HG03135 (cell line): ENCODE data around the gene PHKB.
"Not testable (repeated sequence)": the region's sequence is repeated elsewhere in the genome, so short reads cannot be mapped to it uniquely, and the experiment has no call there.

Experiments
- ATAC-seq: cut with Tn5 transposase; IDR thresholded peaks from one replicate; pipeline ENCODE4 v1.9.1; 2021; ENCODE audit warnings: mild to moderate bottlenecking, moderate library complexity; ENCODE audit not compliant: unreplicated experiment

Gene PHKB

DNA sequence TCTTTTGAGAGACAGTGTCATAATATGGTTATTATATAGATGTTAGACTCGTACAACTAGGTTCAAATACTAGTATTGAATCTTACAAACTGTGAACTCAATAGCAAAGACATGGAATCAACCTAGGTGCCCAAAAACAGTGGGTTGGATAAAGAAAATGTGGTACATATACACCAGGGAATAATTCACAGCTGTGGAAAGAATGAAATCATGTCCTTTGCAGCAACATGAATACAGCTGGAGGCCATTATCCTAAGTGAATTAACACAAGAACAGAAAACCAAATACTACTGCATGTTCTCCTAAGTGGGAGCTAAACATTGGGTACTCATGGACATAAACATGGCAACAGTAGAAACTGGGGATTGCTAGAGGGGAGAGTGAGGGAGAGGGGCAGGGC, 8.1 kb downstream of the PHKB start:
- no peak for ATAC-seq

DNA sequence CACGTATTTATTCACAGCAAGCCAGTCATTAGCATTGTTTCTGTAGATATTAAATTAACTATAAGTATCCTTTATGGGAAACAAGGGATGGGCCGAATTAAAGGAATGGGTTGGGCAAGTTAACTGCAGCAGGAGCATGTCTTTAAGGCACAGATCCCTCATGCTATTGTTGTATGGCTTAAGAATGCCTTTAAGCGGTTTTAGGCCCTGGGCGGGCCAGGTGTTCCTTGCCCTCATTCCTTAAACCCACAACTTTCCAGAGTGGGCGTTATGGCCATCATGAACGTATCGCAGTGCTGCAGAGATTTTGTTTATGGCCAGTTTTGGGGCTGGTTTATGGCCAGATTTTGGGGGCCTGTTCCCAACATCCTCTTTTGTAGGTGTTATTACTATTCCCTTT, 9.1 kb downstream of the PHKB start:
- ATAC-seq, result no peak

DNA sequence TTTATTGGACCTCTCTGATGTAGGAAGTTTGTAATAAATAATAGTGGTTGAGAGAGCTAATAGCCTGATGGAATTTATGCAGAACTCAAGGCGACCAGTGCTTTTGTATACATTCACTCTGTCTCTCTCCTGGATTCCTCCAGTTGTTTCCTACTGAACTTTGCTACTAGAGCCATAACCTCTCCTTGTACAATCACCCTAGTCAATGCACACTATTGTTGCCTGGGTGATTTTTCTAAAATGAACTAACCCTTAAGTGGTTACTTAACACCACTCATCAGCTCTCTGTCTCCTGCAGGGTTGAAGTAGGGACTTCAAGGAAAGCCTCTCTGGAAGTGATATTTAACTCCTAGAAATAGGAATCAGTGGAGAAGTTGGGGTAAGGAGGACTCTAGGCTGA, 9.7 kb downstream of the PHKB start:
- no peak for ATAC-seq

DNA sequence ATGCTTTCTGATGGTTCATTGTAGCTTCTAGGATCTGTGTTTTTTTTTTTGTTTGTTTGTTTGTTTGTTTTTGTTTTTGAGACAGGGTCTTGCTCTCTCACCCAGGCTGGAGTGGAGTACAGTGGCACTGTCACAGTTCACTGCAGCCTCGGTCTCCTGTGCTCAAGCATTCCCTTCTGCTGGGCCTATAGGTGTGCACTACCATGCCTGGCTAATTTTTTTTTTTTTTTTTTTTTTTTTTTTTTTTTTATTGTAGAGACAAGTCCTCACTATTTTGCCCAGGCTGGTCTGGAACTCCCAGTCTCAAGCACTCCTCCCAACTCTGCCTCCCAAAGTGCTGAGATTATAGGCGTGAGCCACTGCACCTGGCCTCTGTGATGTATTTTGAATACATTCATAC, 11.9 kb downstream of the PHKB start:
- not testable (repeated sequence) for ATAC-seq

DNA sequence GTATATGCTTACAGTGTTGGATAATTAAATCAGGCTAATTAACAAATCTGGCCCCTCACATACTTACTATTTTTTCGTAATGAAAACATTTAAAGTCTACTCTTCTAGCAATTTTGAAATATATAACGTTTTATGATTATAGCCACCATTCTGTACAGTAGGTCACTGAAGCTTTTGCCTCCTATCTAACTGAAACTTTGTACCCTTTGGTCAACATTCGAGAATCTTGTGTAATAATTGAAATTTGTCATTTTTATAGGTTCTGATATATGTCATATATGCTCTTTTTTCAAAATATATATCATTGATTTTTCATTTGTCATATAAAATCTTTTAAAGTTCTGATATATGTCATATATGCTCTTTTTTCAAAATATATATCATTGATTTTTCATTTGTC, 12.7 kb downstream of the PHKB start:
- no peak for ATAC-seq

DNA sequence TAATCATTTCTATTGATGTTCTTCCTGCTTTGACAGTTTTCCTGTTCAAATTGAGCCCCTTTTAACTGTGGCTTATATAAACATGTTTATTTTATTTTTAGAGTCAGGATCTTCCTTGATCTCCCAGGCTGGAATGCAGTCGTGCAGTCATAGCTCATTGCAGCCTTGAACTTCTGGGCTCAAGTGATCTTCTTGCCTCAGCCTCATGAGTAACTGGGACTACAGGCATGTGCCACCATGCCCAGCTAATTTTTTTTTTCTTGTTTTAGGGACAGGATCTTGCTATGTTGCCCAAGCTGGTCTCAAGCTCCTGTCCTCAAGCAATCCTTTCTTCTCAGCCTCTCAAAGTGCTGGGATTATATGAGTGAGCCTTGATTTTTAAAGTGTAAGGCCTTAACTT, 14.7 kb downstream of the PHKB start:
- no peak for ATAC-seq

DNA sequence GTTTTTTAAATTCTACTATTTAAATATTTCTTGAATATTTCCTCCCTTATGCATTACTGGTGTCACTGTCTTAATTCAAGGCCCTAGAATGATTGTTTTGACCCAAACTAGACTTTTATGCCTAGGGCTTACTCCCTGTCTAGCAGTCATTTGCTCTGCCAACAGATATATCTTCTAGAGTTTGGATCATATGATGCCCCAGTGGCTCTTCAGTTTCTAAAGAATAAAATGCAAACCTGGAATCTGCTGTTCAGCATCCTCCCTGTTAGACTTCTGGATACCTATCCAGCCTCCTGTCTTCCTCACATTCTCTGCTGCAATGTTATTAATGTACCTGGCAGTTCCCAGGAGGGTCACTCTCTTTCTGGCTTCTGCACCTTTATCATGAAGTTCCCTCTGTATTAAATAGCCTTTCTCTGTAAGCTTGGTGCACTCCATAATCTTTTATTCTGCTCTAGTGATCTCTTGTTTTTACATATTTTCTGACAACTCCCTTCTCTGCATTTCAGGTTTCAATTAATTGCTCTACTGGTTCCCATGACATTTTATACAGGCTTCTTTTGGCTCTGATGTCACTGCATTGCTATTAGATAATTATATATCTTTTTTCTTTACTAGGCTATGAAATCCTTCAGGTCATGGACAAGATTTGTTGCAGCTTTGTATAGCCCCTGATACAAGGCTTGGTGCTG, 15.7 kb downstream of the PHKB start:
- ATAC-seq, result no peak

DNA sequence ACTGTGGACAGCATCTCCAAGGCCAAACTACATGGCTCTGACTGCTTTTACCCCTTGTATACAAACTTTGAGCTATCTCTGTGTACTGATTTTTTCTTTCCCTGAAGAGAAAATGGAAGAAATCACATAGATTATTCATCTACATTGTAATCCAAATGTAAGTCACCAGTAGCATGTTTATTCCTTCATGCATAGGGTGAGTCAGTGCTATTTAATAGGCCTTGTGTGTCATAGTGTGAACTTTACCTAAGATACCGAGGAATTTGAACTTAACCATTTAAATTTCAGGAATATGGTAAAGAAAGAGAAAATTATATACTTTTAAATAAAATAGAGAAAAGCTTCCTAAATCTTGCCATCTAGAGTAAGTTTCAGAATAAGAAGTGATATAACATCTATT, 16.5 kb downstream of the PHKB start:
- no peak for ATAC-seq

DNA sequence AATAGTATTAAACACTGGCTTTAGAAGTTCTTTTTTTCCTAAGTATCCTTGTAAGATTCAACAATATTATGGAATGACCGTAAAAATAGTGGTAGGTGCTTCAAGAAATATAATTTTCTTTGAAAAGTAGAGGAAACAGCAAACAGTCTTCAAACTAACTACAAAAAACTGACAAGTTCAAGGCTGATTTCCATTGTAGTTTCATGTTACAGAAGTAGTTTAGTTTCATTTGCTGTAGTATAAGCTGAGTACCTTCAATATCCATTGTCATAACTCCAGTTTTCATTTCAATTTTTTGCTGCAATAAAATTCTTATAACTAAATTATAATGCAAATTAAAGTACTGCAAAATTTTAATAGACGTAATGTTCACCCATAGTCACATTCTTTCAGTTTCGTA, 19.3 kb downstream of the PHKB start:
- ATAC-seq, result no peak

DNA sequence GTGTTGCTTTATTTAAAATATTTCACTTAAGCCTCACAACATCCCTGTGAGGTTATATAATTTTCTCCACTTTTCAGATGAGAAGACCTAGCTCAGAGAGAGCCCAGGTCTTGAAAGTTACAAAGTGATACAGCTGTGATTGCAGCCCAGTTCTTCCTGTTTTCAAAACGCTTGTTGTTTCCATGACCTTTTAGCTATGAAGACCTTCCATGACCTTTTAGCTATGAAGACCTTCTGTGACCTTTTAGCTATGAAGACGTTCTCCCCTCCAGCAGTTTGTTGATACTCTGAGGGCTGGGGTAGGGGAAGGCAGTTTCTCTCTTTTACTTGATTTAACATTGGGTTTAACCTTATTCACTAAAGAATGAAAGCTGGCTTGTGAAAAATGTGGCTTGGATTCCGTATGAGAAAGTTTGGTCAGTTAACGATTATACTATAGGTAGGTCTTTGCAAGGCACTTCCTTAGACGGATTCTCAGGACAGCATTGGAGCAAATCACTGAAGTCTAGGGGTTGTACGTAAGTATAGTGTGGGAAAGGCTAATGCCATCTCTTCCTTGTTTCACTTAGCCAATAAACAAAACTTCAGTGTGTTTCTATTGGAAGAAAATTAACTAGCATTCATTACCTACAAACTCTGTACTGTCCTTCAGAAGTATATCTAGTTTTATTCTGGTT, 20.7 kb downstream of the PHKB start:
- ATAC-seq, result no peak

DNA sequence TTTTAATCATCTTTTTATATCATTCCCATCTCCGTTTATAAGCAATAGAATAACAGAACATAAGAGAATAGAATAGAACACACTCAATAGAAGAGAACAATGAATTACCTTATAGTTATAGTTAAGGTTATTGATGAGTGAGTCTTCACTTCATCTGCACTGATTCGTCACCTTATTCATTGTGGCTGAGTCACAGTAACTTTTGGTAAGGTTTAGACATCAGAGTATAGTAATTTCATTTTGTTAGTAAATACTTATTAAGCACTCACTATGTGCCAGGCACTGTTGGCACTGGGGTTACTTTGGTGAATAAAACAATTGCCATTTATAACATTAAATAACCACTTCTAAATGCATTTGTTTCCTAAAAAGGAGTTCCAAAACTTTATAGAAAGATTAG, 22.5 kb downstream of the PHKB start:
- no peak for ATAC-seq

DNA sequence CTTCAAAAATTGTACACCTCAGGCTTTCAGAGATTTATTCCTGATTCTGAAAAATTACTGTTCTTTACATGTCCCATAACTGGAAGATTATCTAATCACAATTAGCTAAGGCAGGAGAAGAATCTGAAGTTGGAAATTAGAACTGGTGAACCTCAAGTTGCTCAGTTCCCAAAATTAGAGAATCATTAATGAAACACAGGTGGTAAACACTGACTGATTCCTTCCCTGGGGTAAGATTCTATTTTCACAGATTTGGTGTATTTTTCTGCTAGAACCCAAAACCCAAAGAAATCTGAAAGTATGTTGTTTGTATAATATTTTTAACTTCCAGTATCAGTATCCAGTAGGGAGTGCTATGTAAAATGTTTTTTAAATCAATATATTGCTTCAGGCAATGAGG, 25.7 kb downstream of the PHKB start:
- no peak for ATAC-seq

DNA sequence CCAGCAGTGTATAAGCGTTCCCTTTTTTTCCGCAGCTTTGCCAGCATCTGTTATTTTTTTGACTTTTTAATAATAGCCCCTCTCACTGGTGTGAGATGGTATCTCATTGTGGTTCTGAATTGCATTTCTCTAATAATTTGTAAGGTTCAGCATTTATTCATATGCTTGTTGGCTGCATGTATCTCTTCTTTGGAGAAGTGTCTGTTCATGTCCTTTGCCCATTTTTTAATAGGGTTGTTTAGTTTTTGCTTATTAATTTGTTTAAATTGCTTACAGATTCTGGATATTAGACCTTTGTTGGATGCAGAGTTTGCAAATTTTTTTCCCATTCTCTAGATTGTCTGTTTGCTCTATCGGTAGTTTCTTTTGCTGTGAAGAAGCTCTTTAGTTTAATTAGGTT, 26.9 kb downstream of the PHKB start:
- ATAC-seq, result no peak

DNA sequence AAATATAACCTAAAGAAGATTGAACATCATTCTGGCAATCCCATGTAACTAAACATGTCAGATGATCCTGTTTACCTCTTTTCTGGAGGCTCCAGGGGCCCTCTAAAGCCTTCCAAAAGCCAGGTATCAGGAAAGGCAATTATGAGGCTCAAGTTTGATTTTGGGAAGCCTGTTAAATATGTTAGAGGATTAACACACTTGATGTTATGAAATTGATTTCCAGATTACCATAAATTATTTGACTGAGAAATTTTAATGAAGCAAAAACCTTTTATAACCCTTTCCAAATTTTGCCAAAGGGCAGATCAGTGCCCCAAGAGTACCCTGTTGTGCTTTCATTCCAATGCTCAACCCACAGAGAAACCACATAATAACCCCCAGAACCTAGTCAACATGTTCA, 29.3 kb downstream of the PHKB start:
- no peak for ATAC-seq

DNA sequence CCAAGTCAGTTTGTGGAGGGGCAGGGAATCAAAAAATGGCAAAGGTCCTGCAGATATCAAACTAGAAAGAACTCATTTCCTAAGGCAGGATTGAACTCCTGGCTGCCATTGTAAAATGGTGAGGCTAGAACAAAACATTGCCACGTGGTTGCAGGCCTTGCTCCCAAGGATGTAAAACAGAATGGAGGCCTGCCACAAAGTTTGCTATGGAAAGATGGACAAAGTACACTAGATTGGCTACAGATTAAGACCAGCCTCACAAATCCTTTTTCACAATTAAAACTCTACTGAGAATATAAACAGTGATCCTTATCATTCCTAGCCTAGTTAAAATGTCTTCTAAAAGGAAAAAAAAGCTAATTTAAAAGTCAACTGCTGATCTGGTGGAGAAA, 30.9 kb downstream of the PHKB start:
- no peak for ATAC-seq

DNA sequence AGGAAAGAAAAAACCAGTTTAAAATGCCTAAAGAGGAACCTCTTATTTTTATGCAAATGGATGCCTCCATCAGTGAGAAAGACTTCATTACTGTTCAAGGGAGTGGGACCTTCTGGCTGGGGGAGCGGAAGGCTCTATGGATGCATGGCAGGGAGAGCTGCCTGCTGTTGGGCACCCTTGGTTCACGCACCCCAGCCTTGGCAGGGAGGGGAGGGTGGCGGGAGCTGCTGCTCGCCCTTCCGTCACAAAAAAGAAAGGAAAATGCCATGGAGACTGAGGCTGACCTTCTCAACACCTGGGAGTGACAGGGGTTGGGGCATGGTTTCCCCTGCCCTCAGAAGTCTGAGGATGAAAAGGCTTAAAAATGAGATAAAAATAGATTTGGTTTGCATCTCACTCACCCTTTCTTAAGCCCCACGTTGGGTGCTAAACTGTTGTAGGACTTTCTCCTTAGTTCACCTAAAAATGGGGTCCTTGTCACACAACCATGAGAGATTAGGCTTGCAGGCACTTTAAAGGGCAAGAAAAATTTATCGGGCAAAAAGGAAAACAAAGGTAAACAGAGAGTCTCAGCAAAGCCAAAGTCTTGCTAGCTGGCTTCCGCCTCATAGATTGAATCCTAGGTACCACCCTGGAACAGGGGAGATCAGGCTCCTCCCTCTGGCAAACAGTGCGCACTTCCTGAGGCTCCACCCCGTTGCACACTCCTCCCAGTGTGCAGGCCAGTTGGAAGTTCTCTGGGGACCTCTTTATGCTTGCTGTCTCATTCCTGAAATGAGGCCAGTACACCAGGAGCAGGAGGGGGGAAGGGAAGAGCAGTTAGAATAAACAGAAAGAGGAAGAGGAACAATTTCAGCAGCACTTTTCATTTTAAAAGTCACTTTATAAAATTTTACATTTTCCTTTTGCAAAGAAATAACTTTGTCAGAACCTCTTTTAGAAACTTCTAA, 31.6 kb downstream of the PHKB start:
- no peak for ATAC-seq

DNA sequence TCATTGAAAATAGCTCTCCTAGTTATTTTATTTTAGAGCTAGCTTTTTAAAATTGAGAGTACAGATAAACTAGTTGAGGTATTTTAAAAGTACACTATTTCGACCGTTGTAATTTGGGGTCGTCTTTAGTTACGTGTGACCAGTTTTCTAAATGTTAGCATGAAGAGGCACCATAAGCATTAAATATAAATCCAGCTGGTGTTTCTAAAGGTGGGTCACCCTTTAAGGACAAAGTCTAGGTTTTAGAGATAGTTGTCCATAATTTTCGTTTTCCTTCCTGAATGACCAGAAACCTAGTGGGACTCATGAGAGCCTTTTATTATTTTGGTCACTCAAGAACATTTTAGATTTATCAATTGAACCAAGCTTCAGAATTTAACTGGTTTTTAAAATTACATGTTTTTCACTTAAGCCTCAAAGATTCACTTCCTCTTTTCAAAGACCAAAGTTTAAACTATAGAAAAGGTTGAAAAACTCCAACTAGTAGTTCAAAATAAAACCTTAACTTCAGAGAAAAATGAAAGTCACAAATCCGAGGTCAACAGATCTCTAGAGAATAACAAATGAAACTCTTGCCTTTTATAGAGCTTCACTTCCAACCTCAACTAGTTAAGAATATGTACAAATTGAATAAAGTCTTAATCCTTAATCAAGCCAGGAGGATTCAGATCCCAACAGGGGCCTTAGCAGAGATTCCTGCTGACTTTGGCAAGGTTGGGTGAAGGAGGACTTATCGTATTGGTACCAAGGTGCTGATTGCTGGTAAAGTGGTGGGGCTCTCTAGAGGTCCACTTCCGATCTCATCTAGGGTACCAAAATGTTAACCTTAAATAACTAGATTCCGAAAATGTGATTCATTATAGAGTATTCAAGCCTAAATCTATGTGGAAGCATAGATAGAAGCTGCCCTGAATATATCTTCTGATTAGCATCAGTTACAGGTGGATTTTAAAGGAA, 32.5 kb downstream of the PHKB start:
- ATAC-seq, result peak; percentile 70

DNA sequence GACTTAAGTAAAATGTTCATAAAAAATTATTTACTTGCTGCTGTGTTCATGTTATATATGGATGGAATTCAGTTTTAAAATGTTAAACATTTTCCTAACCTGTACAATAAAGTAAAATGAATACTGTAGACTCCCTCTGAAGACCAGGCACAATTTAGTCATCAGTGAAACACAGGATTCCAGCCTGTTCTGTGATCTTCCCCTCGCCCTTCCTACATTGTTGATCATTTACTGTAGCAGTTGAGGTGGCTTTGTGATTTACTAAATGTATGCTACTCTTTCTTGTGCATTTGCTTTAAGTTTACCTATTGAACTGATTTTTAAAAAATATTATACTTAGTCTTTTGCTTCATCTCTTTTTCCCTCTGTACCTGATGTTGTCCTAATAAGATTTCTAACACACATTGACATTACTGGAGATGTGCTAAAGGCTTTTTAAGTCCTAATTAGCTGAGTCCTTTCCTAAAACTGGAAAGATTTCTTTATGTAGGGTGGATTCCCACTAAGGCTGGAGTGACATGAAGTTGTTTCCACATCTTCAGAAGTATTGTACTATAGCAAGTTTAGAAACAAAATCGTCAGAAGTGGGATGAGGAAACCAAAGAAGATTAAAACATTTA, 38.1 kb downstream of the PHKB start:
- no peak for ATAC-seq

DNA sequence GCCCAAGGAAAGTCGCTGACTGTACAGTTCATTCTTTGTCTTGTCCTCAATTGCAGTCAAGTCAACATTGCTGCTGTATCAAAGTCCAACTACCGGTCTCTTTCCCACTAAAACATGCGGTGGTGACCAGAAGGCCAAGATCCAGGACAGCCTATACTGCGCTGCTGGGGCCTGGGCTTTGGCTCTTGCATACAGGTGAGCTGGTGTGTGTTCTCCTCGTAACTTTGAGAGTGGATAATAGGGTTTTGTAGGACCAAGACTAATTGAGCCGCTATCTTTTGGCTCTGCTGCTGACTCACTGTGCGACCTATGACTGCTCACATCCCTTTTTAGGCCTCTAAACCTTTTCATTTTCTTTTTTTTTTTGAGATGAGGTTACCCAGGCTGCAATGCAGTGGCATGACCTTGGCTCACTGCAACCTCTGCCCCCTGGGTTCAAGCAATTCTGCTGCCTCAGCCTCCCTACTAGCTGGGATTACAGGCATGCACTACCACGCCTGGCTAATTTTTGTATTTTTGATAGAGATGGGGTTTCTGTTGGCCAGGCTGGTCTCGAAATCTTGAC, 38.7 kb downstream of the PHKB start:
- no peak for ATAC-seq

DNA sequence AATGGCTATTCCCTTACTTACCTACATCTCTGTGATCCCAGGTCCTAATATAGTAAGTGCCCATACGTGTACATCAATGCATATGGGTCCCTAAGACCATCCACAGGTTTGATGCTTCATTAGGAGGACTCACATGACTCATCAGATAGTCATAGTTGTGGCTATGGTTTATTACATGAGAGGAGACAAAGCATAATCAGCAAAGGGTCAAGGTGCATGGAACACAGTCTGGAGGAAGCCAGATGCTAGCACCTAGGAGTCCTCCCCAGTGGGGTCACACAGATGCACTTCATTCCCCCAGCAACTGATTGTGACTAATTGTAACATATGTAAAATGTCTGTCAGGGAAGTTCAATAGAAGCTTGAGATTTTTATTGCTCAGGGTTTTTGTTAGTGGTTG, 42.8 kb downstream of the PHKB start:
- no peak for ATAC-seq
